ENCODE data around the gene RGPD3.

GRCh38 chr2:106353676-106354075 is 114.5 kb downstream of the RGPD3 start:
- TF ChIP-seq POLR2A (IDR thresholded peaks at IDR 0.05) (no peak), CTCF (IDR thresholded peaks at IDR 0.05) (no peak), POLR2AphosphoS5 (IDR thresholded peaks at IDR 0.05) (no peak), EP300 (IDR thresholded peaks at IDR 0.05) (no peak)
